ENCODE results near the gene KNG1.
"Not testable (repeated sequence)": the region's sequence is repeated elsewhere in the genome, so short reads cannot be mapped to it uniquely, and the experiment has no call there.

KNG1 gene

GRCh38 chr3:186694288-186695032 is 22.7 kb upstream of the KNG1 start:
- H3K4me1 Mint-ChIP-seq: no peaks in the 10 kb centered on the region
- no peak overlapping the region for H3K4me3 Mint-ChIP-seq
- H3K36me3 Mint-ChIP-seq: no peaks in the 10 kb centered on the region
- DNase-seq (no peak), ATAC-seq (replicated peaks) (no peak)
- no peak overlapping the region for H3K27ac Mint-ChIP-seq
- H3K27me3 Mint-ChIP-seq: peaks cover 13 to 28% of the 10 kb centered on the region in 2 donors
- no peaks in the 10 kb centered on the region for H3K9me3 Mint-ChIP-seq

GRCh38 chr3:186696522-186696921 is 20.6 kb upstream of the KNG1 start:
- Mint-ChIP-seq H3K4me3 (no peak overlapping the region), H3K4me1 (no peaks in the 10 kb centered on the region), H3K27ac (no peak overlapping the region), H3K36me3 (no peaks in the 10 kb centered on the region), H3K27me3 (peaks cover 7 to 15% of the 10 kb centered on the region in 2 donors), H3K9me3 (no peaks in the 10 kb centered on the region)
- ATAC-seq (replicated peaks) (no peak), DNase-seq (no peak)

- peaks cover 0 to 13% of the 10 kb centered on the region in 2 donors for H3K27me3 Mint-ChIP-seq
- H3K9me3 Mint-ChIP-seq: no peaks in the 10 kb centered on the region
Measured at GRCh38 chr3:186697510-186697909, 19.6 kb upstream of the KNG1 start.

GRCh38 chr3:186700267-186700666 is 16.9 kb upstream of the KNG1 start:
- Mint-ChIP-seq H3K9me3 (no peaks in the 10 kb centered on the region), H3K4me1 (no peaks in the 10 kb centered on the region), H3K36me3 (no peaks in the 10 kb centered on the region), H3K27me3 (peaks cover 4 to 17% of the 10 kb centered on the region in 2 donors), H3K4me3 (no peak overlapping the region), H3K27ac (no peak overlapping the region)
- DNase-seq (no peak), ATAC-seq (replicated peaks) (no peak)

More at GRCh38 chr3:186697510-186697909, 19.6 kb upstream of the KNG1 start:
- DNase-seq (no peak), ATAC-seq (replicated peaks) (no peak)
- no peak overlapping the region for H3K4me3 Mint-ChIP-seq
- H3K27ac Mint-ChIP-seq: no peak overlapping the region
- H3K36me3 Mint-ChIP-seq: no peaks in the 10 kb centered on the region
- H3K4me1 Mint-ChIP-seq: no peaks in the 10 kb centered on the region

- H3K4me1 Mint-ChIP-seq; H3K36me3 Mint-ChIP-seq; H3K27ac Mint-ChIP-seq; H3K4me3 Mint-ChIP-seq; DNase-seq; ATAC-seq (replicated peaks); H3K9me3 Mint-ChIP-seq: not testable (repeated sequence)
- H3K27me3 Mint-ChIP-seq: peaks cover 16 to 33% of the 10 kb centered on the region in 2 donors
Measured at GRCh38 chr3:186702451-186702850, 14.7 kb upstream of the KNG1 start.

- Mint-ChIP-seq H3K27ac (no peak overlapping the region), H3K36me3 (no peaks in the 10 kb centered on the region), H3K4me3 (no peak overlapping the region), H3K4me1 (peaks cover 4 to 8% of the 10 kb centered on the region in 2 donors), H3K9me3 (no peaks in the 10 kb centered on the region), H3K27me3 (peaks cover 25 to 49% of the 10 kb centered on the region in 2 donors)
- DNase-seq (peak; percentile 26), ATAC-seq (replicated peaks) (peak; percentile 98 to 99)
Measured at GRCh38 chr3:186705882-186706780, 11.0 kb upstream of the KNG1 start.

- no peaks in the 10 kb centered on the region for H3K9me3 Mint-ChIP-seq
- H3K4me1 Mint-ChIP-seq: peaks cover 4 to 8% of the 10 kb centered on the region in 2 donors
- no peak overlapping the region for H3K4me3 Mint-ChIP-seq
- H3K27me3 Mint-ChIP-seq: peaks cover 27 to 52% of the 10 kb centered on the region in 2 donors
- ATAC-seq (replicated peaks) (no peak), DNase-seq (no peak)
- H3K36me3 Mint-ChIP-seq: no peaks in the 10 kb centered on the region
- no peak overlapping the region for H3K27ac Mint-ChIP-seq
Measured at GRCh38 chr3:186708983-186709679, 8.0 kb upstream of the KNG1 start.

GRCh38 chr3:186710694-186711093 is 6.5 kb upstream of the KNG1 start:
- not testable (repeated sequence) for ATAC-seq (replicated peaks); H3K36me3 Mint-ChIP-seq; H3K4me3 Mint-ChIP-seq; H3K9me3 Mint-ChIP-seq; H3K27ac Mint-ChIP-seq; H3K4me1 Mint-ChIP-seq; DNase-seq
- peaks cover 25 to 39% of the 10 kb centered on the region in 2 donors for H3K27me3 Mint-ChIP-seq

GRCh38 chr3:186713499-186713898 is 3.7 kb upstream of the KNG1 start:
- ATAC-seq (replicated peaks) (no peak), DNase-seq (no peak)
- peaks cover 0 to 5% of the 10 kb centered on the region in 2 donors for H3K4me1 Mint-ChIP-seq
- no peaks in the 10 kb centered on the region for H3K9me3 Mint-ChIP-seq
- H3K36me3 Mint-ChIP-seq: no peaks in the 10 kb centered on the region
- H3K27me3 Mint-ChIP-seq: peaks cover 5 to 17% of the 10 kb centered on the region in 2 donors
- H3K4me3 Mint-ChIP-seq: no peak overlapping the region
- no peak overlapping the region for H3K27ac Mint-ChIP-seq

- DNase-seq (no peak), ATAC-seq (replicated peaks) (no peak)
- peaks cover 0 to 3% of the 10 kb centered on the region in 2 donors for H3K4me1 Mint-ChIP-seq
- no peaks in the 10 kb centered on the region for H3K9me3 Mint-ChIP-seq
- H3K4me3 Mint-ChIP-seq: no peak overlapping the region
- no peak overlapping the region for H3K27ac Mint-ChIP-seq
- no peaks in the 10 kb centered on the region for H3K36me3 Mint-ChIP-seq
- H3K27me3 Mint-ChIP-seq: peaks cover 0 to 2% of the 10 kb centered on the region in 2 donors
Measured at GRCh38 chr3:186719945-186720739, 3.0 kb downstream of the KNG1 start.

- peaks cover 0 to 3% of the 10 kb centered on the region in 2 donors for H3K4me1 Mint-ChIP-seq
- no peak for ATAC-seq (replicated peaks)
- no peak overlapping the region for H3K4me3 Mint-ChIP-seq
- H3K27me3 Mint-ChIP-seq: peaks cover 0 to 4% of the 10 kb centered on the region in 2 donors
- DNase-seq: no peak
- H3K9me3 Mint-ChIP-seq: no peaks in the 10 kb centered on the region
- no peaks in the 10 kb centered on the region for H3K36me3 Mint-ChIP-seq
- no peak overlapping the region for H3K27ac Mint-ChIP-seq
Measured at GRCh38 chr3:186722457-186722856, 5.3 kb downstream of the KNG1 start.

GRCh38 chr3:186724911-186725310 is 7.8 kb downstream of the KNG1 start:
- DNase-seq (no peak), ATAC-seq (replicated peaks) (no peak)
- no peak overlapping the region for H3K27ac Mint-ChIP-seq
- peaks cover 0 to 7% of the 10 kb centered on the region in 2 donors for H3K27me3 Mint-ChIP-seq
- H3K4me3 Mint-ChIP-seq: no peak overlapping the region
- no peaks in the 10 kb centered on the region for H3K9me3 Mint-ChIP-seq
- no peaks in the 10 kb centered on the region for H3K36me3 Mint-ChIP-seq
- peaks cover 0 to 3% of the 10 kb centered on the region in 2 donors for H3K4me1 Mint-ChIP-seq

- no peak for DNase-seq
- H3K4me1 Mint-ChIP-seq: no peaks in the 10 kb centered on the region
- no peaks in the 10 kb centered on the region for H3K9me3 Mint-ChIP-seq
- H3K27me3 Mint-ChIP-seq: peaks cover 0 to 3% of the 10 kb centered on the region in 2 donors
- no peak overlapping the region for H3K27ac Mint-ChIP-seq
- H3K4me3 Mint-ChIP-seq: no peak overlapping the region
- H3K36me3 Mint-ChIP-seq: no peaks in the 10 kb centered on the region
- no peak for ATAC-seq (replicated peaks)
Measured at GRCh38 chr3:186732169-186732766, 15.1 kb downstream of the KNG1 start.
